H9 (cell line): Measurements from ENCODE around the gene KSR1. TPM values are rescaled to one million over a fixed set of nuclear protein-coding genes. Genes with fewer than 3 reads are reported as not detected.

Experiments
- DNase-seq: peaks from one replicate; pipeline ENCODE4 v3.0.0-alpha.2; 2017
- H2AFZ ChIP-seq: one replicate; pipeline ENCODE4 v1.6.1; 2013; ENCODE audit warnings: mild to moderate bottlenecking, low read length, control low read depth, moderate library complexity
- H2AK5ac ChIP-seq: 2 replicates; pipeline ENCODE4 v1.6.1; 2013; ENCODE audit warnings: low read length, control low read depth, mixed read lengths; ENCODE audit not compliant: insufficient read length
- H2BK120ac ChIP-seq: one replicate; pipeline ENCODE4 v1.6.1; 2013; ENCODE audit warnings: low read depth, mild to moderate bottlenecking, low read length, control low read depth, inconsistent platforms; ENCODE audit not compliant: poor library complexity, severe bottlenecking
- H2BK12ac ChIP-seq: 2 replicates; pipeline ENCODE4 v1.6.1; 2013; ENCODE audit warnings: low read length, control low read depth, mixed read lengths, low read depth; ENCODE audit not compliant: insufficient read length
- H2BK15ac ChIP-seq: 2 replicates; pipeline ENCODE4 v1.6.1; 2013; ENCODE audit warnings: low read depth, low read length, control low read depth
- H2BK20ac ChIP-seq: one replicate; pipeline ENCODE4 v1.6.1; 2013; ENCODE audit warnings: low read depth, mild to moderate bottlenecking, low read length, control low read depth, inconsistent platforms; ENCODE audit not compliant: poor library complexity, severe bottlenecking
- H2BK5ac ChIP-seq: 2 replicates; pipeline ENCODE4 v1.6.1; 2013; ENCODE audit warnings: low read length, control low read depth, mixed read lengths; ENCODE audit not compliant: insufficient read length
- H3K14ac ChIP-seq: 2 replicates; pipeline ENCODE4 v1.6.1; 2013; ENCODE audit warnings: low read length, control low read depth; ENCODE audit not compliant: insufficient read depth
- H3K18ac ChIP-seq: 2 replicates; pipeline ENCODE4 v1.6.1; 2013; ENCODE audit warnings: low read depth, mild to moderate bottlenecking, mixed read lengths, low read length, control low read depth; ENCODE audit not compliant: insufficient read length
- H3K23ac ChIP-seq: 2 replicates; pipeline ENCODE4 v1.6.1; 2013; ENCODE audit warnings: low read length, control low read depth, mixed read lengths, low read depth; ENCODE audit not compliant: insufficient read length
- H3K23me2 ChIP-seq: 2 replicates; pipeline ENCODE4 v1.6.1; 2013; ENCODE audit warnings: low read depth, mild to moderate bottlenecking, mixed read lengths, low read length, control low read depth; ENCODE audit not compliant: insufficient read length, poor library complexity, severe bottlenecking
- H3K27ac ChIP-seq: 2 replicates; pipeline ENCODE4 v1.5.1; 2013; ENCODE audit warnings: low read length, control low read depth, mixed read lengths, low read depth; ENCODE audit not compliant: insufficient read length
- H3K27me3 ChIP-seq: 2 replicates; pipeline ENCODE4 v1.6.1; 2013; ENCODE audit warnings: low read length, control low read depth, inconsistent platforms; ENCODE audit not compliant: insufficient read depth
- H3K4ac ChIP-seq: 2 replicates; pipeline ENCODE4 v1.6.1; 2013; ENCODE audit warnings: low read depth, mild to moderate bottlenecking, control low read depth, inconsistent platforms, low read length, moderate library complexity
- H3K4me1 ChIP-seq: 2 replicates; pipeline ENCODE4 v1.6.1; 2013; ENCODE audit warnings: low read length, control low read depth, inconsistent platforms; ENCODE audit not compliant: insufficient read depth
- H3K4me2 ChIP-seq: 2 replicates; pipeline ENCODE4 v1.6.1; 2013; ENCODE audit warnings: low read length, control low read depth, mixed read lengths; ENCODE audit not compliant: insufficient read length, insufficient read depth
- H3K56ac ChIP-seq: 2 replicates; pipeline ENCODE4 v1.6.1; 2013; ENCODE audit warnings: low read depth, mild to moderate bottlenecking, mixed read lengths, low read length, control low read depth; ENCODE audit not compliant: insufficient read length
- H3K79me1 ChIP-seq: 2 replicates; pipeline ENCODE4 v1.6.1; 2013; ENCODE audit warnings: low read depth, mild to moderate bottlenecking, moderate library complexity, low read length, control low read depth, inconsistent platforms; ENCODE audit not compliant: insufficient read depth, poor library complexity, severe bottlenecking
- H3K79me2 ChIP-seq: 2 replicates; pipeline ENCODE4 v1.6.1; 2013; ENCODE audit warnings: low read length, control low read depth, inconsistent platforms; ENCODE audit not compliant: insufficient read depth
- H3K9ac ChIP-seq: 2 replicates; pipeline ENCODE4 v1.6.1; 2013; ENCODE audit warnings: low read length, control low read depth, mixed read lengths; ENCODE audit not compliant: insufficient read length; ENCODE audit errors: extremely low read depth
- H3K9me3 ChIP-seq: one replicate; pipeline ENCODE4 v1.6.1; 2013; ENCODE audit warnings: low read depth, low read length, inconsistent platforms; ENCODE audit not compliant: control insufficient read depth
- H3T11ph ChIP-seq: one replicate; pipeline ENCODE4 v1.6.1; 2013; ENCODE audit warnings: mild to moderate bottlenecking, low read length, control low read depth, inconsistent platforms
- H4K20me1 ChIP-seq: one replicate; pipeline ENCODE4 v1.6.1; 2013; ENCODE audit not compliant: control insufficient read depth, insufficient read length, insufficient read depth
- H4K5ac ChIP-seq: 2 replicates; pipeline ENCODE4 v1.6.1; 2013; ENCODE audit warnings: low read depth, mild to moderate bottlenecking, mixed read lengths, low read length, control low read depth; ENCODE audit not compliant: insufficient read length
- H4K8ac ChIP-seq: replicated peaks from 2 replicates; pipeline ENCODE4 v1.6.1; 2013; ENCODE audit warnings: low read length, control low read depth, mixed read lengths, low read depth; ENCODE audit not compliant: insufficient read length
- H4K91ac ChIP-seq: 2 replicates; pipeline ENCODE4 v1.6.1; 2013; ENCODE audit warnings: low read depth, mild to moderate bottlenecking, moderate library complexity, mixed read lengths, low read length, control low read depth; ENCODE audit not compliant: insufficient read length
- H3K27ac Mint-ChIP-seq, 3 experiments: 2 replicates in 2 of 3; 3 replicates in 1 of 3; pipeline ENCODE4 v1.8.0; 2020 to 2021; ENCODE audit warnings: mixed read lengths in 3 of 3, mild to moderate bottlenecking in 1 of 3, moderate library complexity in 1 of 3
- H3K27me3 Mint-ChIP-seq: 2 replicates; pipeline ENCODE4 v1.8.0; 2021; ENCODE audit warnings: low read depth, mild to moderate bottlenecking, moderate library complexity, mixed read lengths
- H3K36me3 Mint-ChIP-seq, 3 experiments: 2 replicates in 2 of 3; 3 replicates in 1 of 3; pipeline ENCODE4 v1.8.0; 2020 to 2021; ENCODE audit warnings: low read depth in 3 of 3, mixed read lengths in 3 of 3; ENCODE audit not compliant: insufficient read depth in 1 of 3
- H3K4me1 Mint-ChIP-seq, 2 experiments: 2 replicates each; pipeline ENCODE4 v1.8.0; 2020; ENCODE audit warnings: mixed read lengths in 2 of 2
- H3K4me3 Mint-ChIP-seq, 2 experiments: 2 replicates in 1 of 2; 3 replicates in 1 of 2; pipeline ENCODE4 v1.8.0; 2020 to 2021; ENCODE audit warnings: mild to moderate bottlenecking in 2 of 2, mixed read lengths in 2 of 2, moderate library complexity in 1 of 2
- H3K9me3 Mint-ChIP-seq, 2 experiments: 2 replicates in 1 of 2; 3 replicates in 1 of 2; pipeline ENCODE4 v1.8.0; 2020; ENCODE audit warnings: mild to moderate bottlenecking in 2 of 2, mixed read lengths in 2 of 2, moderate library complexity in 1 of 2
- CTCF ChIP-seq: fragments of 200-600 bp; sonication (generic); conservative IDR thresholded peaks from 3 replicates; pipeline ENCODE4 v1.8.0; 2021; ENCODE audit warnings: antibody characterized with exemption, mild to moderate bottlenecking
- WGBS: extraction: QIAGEN DNeasy Blood & Tissue Kit; methylation state at CpG from one replicate; pipeline ENCODE4 v1.1.7; 2013; ENCODE audit warnings: missing lambda C conversion rate, low lambda C conversion rate, mixed read lengths; ENCODE audit not compliant: insufficient read length; ENCODE audit errors: extremely low coverage; 5-methylcytosine and 5-hydroxymethylcytosine counted together
- total RNA-seq: library from RNA; stranded (reverse); gene quantifications from 2 replicates; pipeline ENCODE4 v1.2.1, GENCODE V29; 2021

KSR1 gene
- total RNA-seq, 1 experiment from 2014 or later = 44.9 TPM

DNA sequence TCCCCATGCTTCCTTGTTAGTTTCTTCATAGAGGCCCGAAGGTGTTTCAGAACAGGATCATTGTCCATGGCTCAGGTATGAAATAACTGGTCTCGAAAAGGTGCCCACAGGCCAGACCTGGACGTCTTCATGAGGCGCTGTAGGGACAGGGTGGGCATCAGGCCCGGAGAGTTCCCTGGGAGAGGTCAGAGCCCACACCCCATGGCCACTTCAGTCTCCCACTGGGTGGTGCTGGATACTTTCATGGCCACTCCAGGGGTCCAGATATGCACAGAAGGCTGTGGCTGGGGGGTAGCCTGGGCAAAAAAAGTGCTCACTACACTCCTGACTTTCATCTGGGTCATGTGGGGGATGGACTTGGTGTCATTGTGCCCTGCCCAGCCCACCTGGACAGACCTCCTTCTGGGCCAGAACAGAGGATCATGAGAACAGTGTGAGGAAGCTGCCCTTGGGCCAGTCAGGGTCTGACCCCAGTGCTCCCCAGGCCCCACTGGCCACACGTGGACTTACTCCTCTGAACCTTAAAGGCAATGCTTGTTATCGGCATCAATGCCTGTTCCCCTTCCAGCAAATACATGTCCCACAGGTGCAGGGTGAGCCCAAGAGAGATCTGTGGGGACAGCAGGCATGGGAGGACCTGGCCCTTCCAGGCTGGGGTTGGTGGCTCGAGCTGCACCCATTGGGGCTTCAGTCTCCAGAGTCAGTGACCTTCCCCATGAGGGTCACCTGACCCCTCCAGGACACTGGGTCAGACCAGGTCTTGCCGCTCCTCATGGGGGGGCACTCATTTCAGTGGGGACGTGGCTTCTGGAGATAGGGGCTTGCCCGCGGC lies 211.6 kb downstream of the KSR1 start:
- no peak overlapping the region for H3K4me2 ChIP-seq
- no peaks in the 10 kb centered on the region for H3K79me1 ChIP-seq
- no peak overlapping the region for H3T11ph ChIP-seq
- H3K27ac ChIP-seq = no peak overlapping the region
- no peak overlapping the region for H4K8ac ChIP-seq
- no peak overlapping the region for H4K5ac ChIP-seq
- H4K91ac ChIP-seq = no peak overlapping the region
- H3K14ac ChIP-seq = no peak overlapping the region
- H3K27me3 ChIP-seq = no peaks in the 10 kb centered on the region
- H3K27ac Mint-ChIP-seq = peak overlapping the region in 1 of 3 experiments; percentile 32; a peak in 2 of 7 replicates
- H3K23me2 ChIP-seq = no peaks in the 10 kb centered on the region
- no peak overlapping the region for H2AK5ac ChIP-seq
- no peak overlapping the region for H3K18ac ChIP-seq
- no peaks in the 10 kb centered on the region for H3K4me1 Mint-ChIP-seq
- no peak overlapping the region for H3K4ac ChIP-seq
- no peaks in the 10 kb centered on the region for H3K79me2 ChIP-seq
- no peak for TF ChIP-seq CTCF
- H2BK120ac ChIP-seq = no peak overlapping the region
- WGBS = no CpG with 5 or more reads among the region's 12 CpGs
- DNase-seq = peak; percentile 21
- H3K56ac ChIP-seq = no peak overlapping the region
- no peaks in the 10 kb centered on the region for H3K4me1 ChIP-seq
- no peak overlapping the region for H2BK20ac ChIP-seq
- no peaks in the 10 kb centered on the region; a peak in 1 of 5 replicates for H3K9me3 Mint-ChIP-seq
- no peaks in the 10 kb centered on the region for H3K36me3 Mint-ChIP-seq
- no peak overlapping the region for H2BK12ac ChIP-seq
- H4K20me1 ChIP-seq = no peaks in the 10 kb centered on the region
- no peak overlapping the region for H3K4me3 Mint-ChIP-seq
- H3K27me3 Mint-ChIP-seq = peaks cover 3% of the 10 kb centered on the region; the same call in 1 of the 2 replicates
- H2BK5ac ChIP-seq = no peak overlapping the region
- no peak overlapping the region for H2BK15ac ChIP-seq
- no peak overlapping the region for H3K9ac ChIP-seq
- no peaks in the 10 kb centered on the region for H3K9me3 ChIP-seq
- H3K23ac ChIP-seq = no peak overlapping the region
- H2AFZ ChIP-seq = no peak overlapping the region
